ENCODE results near the gene CDX1.

The CDX1 gene

DNA sequence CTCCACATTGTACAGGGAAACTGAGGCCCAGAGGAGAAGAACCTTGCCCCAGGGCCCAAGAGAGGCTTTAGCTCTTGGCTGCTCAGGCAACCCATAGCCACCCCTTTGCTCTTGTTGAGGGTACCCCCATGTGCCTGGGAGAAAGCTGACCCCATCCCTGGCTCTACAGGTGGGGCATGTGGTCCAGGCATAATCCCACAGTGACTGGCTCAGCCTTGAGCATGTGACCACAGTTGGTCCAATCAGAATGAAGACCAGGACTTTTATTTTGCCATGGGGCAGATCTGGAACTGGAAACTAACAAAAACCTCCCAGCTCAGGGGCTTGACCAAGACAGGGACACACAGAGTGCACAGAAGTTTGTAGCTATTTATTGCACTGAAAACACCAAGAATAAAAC, 52.6 kb downstream of the CDX1 start:
- no peak overlapping the region for H3K4me3 ChIP-seq (ENCODE audit: low read depth, low read length)
- TF ChIP-seq, protein P1, sequence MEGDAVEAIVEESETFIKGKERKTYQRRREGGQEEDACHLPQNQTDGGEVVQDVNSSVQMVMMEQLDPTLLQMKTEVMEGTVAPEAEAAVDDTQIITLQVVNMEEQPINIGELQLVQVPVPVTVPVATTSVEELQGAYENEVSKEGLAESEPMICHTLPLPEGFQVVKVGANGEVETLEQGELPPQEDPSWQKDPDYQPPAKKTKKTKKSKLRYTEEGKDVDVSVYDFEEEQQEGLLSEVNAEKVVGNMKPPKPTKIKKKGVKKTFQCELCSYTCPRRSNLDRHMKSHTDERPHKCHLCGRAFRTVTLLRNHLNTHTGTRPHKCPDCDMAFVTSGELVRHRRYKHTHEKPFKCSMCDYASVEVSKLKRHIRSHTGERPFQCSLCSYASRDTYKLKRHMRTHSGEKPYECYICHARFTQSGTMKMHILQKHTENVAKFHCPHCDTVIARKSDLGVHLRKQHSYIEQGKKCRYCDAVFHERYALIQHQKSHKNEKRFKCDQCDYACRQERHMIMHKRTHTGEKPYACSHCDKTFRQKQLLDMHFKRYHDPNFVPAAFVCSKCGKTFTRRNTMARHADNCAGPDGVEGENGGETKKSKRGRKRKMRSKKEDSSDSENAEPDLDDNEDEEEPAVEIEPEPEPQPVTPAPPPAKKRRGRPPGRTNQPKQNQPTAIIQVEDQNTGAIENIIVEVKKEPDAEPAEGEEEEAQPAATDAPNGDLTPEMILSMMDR (IDR thresholded peaks at IDR 0.05; ENCODE audit: borderline replicate concordance, insufficient read depth, low read depth, low read length) = no peak

DNA sequence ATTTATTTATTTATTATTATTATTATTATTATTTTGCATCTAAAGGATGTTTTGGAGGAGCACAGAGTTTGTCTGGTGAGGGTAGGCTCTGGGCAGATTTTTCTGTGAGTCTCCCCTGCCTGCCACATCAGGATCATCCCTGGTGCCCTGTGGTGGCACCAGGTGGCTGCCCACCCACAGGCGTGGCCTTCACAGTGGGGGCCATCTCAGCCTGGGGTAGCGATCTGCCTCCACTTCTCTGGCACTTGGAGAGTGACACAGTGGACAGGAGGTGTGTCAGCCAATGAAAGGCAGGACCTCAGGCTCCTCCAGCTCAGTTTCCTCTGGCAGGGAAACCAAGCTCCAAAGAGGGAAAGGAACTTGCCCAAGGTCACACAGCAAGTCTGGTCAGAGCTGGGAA, 53.3 kb downstream of the CDX1 start:
- TF ChIP-seq, protein P1 (IDR thresholded peaks at IDR 0.05; ENCODE audit: borderline replicate concordance, insufficient read depth, low read depth, low read length) = no peak
- no peak overlapping the region for H3K4me3 ChIP-seq (ENCODE audit: low read depth, low read length)

GRCh38 chr5:150221471-150221870, 54.9 kb downstream of the CDX1 start:
- no peak overlapping the region for H3K4me3 ChIP-seq (ENCODE audit: low read depth, low read length)
- TF ChIP-seq, protein P1 (IDR thresholded peaks at IDR 0.05; ENCODE audit: borderline replicate concordance, insufficient read depth, low read depth, low read length) = no peak

DNA sequence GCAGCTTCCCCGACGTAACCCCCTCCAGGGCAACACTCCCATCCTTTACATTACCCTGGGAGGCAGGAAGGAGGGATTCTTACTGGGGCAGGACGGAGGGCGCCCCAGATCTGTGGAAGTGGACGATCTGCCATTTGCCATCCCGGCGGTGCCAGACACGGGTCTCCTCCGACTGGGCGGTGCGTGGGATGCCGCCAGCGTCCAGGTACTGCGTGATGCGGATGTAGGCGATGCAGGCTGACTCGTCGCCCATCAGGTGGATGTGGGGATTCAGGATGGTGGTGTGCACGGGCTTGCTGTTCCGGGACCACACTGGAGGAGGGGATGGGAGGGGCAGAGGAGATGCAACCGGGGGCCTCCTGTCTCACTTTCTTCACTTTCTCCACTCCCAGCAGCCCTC, 56.3 kb downstream of the CDX1 start:
- TF ChIP-seq, protein P1 (IDR thresholded peaks at IDR 0.05; ENCODE audit: borderline replicate concordance, insufficient read depth, low read depth, low read length) = no peak
- H3K4me3 ChIP-seq (ENCODE audit: low read depth, low read length) = no peak overlapping the region

- TF ChIP-seq, protein P1 (IDR thresholded peaks at IDR 0.05; ENCODE audit: borderline replicate concordance, insufficient read depth, low read depth, low read length) = no peak
- no peak overlapping the region for H3K4me3 ChIP-seq (ENCODE audit: low read depth, low read length)
Measured at GRCh38 chr5:150223474-150223873, 56.9 kb downstream of the CDX1 start.

GRCh38 chr5:150224483-150225027, 58.0 kb downstream of the CDX1 start:
- TF ChIP-seq, protein P1 (IDR thresholded peaks at IDR 0.05; ENCODE audit: borderline replicate concordance, insufficient read depth, low read depth, low read length) = no peak
- no peak overlapping the region for H3K4me3 ChIP-seq (ENCODE audit: low read depth, low read length)

DNA sequence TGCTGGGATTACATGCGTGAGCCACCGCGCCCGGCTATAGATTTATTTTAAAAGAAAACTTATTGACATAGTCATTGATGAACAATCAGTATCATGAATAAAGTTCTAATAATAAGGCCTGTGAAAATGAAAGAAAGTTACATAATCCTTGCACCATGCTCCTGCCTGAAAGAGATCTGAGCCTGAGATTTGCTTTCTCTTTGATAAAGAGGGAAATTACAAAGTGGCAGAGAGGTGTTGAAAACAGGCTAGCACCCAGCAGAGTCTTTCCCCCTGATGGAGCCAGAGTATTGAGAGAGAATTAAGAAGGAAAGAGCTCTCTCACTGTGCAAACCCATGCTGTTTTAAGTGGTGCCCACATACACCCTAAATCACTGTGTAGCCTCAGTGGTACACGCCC, 60.5 kb downstream of the CDX1 start:
- TF ChIP-seq, protein P1 (IDR thresholded peaks at IDR 0.05; ENCODE audit: borderline replicate concordance, insufficient read depth, low read depth, low read length) = no peak
- no peak overlapping the region for H3K4me3 ChIP-seq (ENCODE audit: low read depth, low read length)
